Esophagus squamous epithelium (tissue), 4 donors: ENCODE results near the gene KCNJ6.

Experiments
- CTCF ChIP-seq, 6 experiments: fragments of 450-650 bp in 4 of 6; fragments of 200-600 bp in 2 of 6; sonication (generic) in 2 of 6; IDR thresholded peaks; one replicate each; pipeline ENCODE4 v1.5.1; 2016 to 2019; ENCODE audit warnings: antibody characterized with exemption in 6 of 6, mild to moderate bottlenecking in 4 of 6, moderate library complexity in 4 of 6
- POLR2A ChIP-seq, 4 donors: fragments of 450-650 bp; IDR thresholded peaks; one replicate each; pipeline ENCODE4 v1.6.1; 2017; ENCODE audit warnings: antibody characterized with exemption in 4 of 4, mild to moderate bottlenecking in 4 of 4, moderate library complexity in 3 of 4

- TF ChIP-seq CTCF (IDR thresholded peaks at IDR 0.05) (no peak), POLR2A (IDR thresholded peaks at IDR 0.05) (no peak)
Observed at GRCh38 chr21:37562920-37563640, 353.2 kb downstream of the KCNJ6 start.
